KMS-11 (cell line): ENCODE measurements around the gene DHFR.

Experiments used
- H2AFZ ChIP-seq: fragments of 200-600 bp; sonication (generic); 2 replicates; pipeline ENCODE4 v1.6.1; 2016; ENCODE audit warnings: antibody characterized with exemption, mixed run types, low read depth
- H3K27ac ChIP-seq: fragments of 200-600 bp; sonication (generic); 2 replicates; pipeline ENCODE4 v1.6.1; 2016; ENCODE audit warnings: mild to moderate bottlenecking, mixed run types
- H3K27me3 ChIP-seq: fragments of 200-600 bp; sonication (generic); 2 replicates; pipeline ENCODE4 v1.6.1; 2017; ENCODE audit warnings: mild to moderate bottlenecking, low read depth, mixed run types, moderate library complexity; ENCODE audit not compliant: insufficient read depth
- H3K36me3 ChIP-seq: fragments of 200-600 bp; sonication (generic); 2 replicates; pipeline ENCODE4 v1.6.1; 2017; ENCODE audit warnings: mild to moderate bottlenecking, mixed run types; ENCODE audit not compliant: insufficient read depth
- H3K4me1 ChIP-seq: fragments of 200-600 bp; sonication (generic); 2 replicates; pipeline ENCODE4 v1.6.1; 2016; ENCODE audit warnings: mild to moderate bottlenecking, low read depth, mixed run types; ENCODE audit not compliant: poor library complexity, severe bottlenecking
- H3K4me2 ChIP-seq: fragments of 200-600 bp; sonication (generic); 2 replicates; pipeline ENCODE4 v1.7.0; 2016; ENCODE audit warnings: mild to moderate bottlenecking, mixed run types
- H3K4me3 ChIP-seq: fragments of 200-600 bp; sonication (generic); IDR thresholded peaks from 2 replicates; pipeline ENCODE4 v1.6.1; 2017; ENCODE audit warnings: low read depth, low read length, mixed read lengths; ENCODE audit not compliant: insufficient read depth
- H3K79me2 ChIP-seq: fragments of 200-600 bp; sonication (generic); 2 replicates; pipeline ENCODE4 v1.6.1; 2016; ENCODE audit warnings: low read depth, mixed run types; ENCODE audit not compliant: insufficient read depth
- H3K9ac ChIP-seq: fragments of 200-600 bp; sonication (generic); 2 replicates; pipeline ENCODE4 v1.6.1; 2016; ENCODE audit warnings: mild to moderate bottlenecking, mixed run types
- H4K20me1 ChIP-seq: fragments of 200-600 bp; sonication (generic); 2 replicates; pipeline ENCODE4 v1.6.1; 2016; ENCODE audit warnings: mild to moderate bottlenecking, mixed run types; ENCODE audit not compliant: insufficient read depth
- CTCF ChIP-seq: fragments of 200-600 bp; sonication (generic); conservative IDR thresholded peaks from 2 replicates; pipeline ENCODE4 v1.6.1; 2017; ENCODE audit warnings: low read depth, mild to moderate bottlenecking, antibody characterized with exemption, low read length, moderate library complexity, mixed read lengths

Gene DHFR

GRCh38 chr5:80701597-80701996, 46.8 kb upstream of the DHFR start:
- no peak overlapping the region for H3K4me3 ChIP-seq
- H3K79me2 ChIP-seq: no peaks in the 10 kb centered on the region
- H3K27ac ChIP-seq: no peak overlapping the region
- H3K4me1 ChIP-seq: peaks cover 9% of the 10 kb centered on the region
- H4K20me1 ChIP-seq: no peaks in the 10 kb centered on the region
- no peaks in the 10 kb centered on the region for H3K27me3 ChIP-seq
- H2AFZ ChIP-seq: no peak overlapping the region
- no peak overlapping the region for H3K4me2 ChIP-seq
- no peak overlapping the region for H3K9ac ChIP-seq
- no peaks in the 10 kb centered on the region; the same call in 1 of the 2 replicates for H3K36me3 ChIP-seq
- no peak for TF ChIP-seq CTCF

GRCh38 chr5:80698369-80698768, 43.6 kb upstream of the DHFR start:
- no peak overlapping the region for H3K9ac ChIP-seq
- no peak overlapping the region for H3K27ac ChIP-seq
- no peak overlapping the region for H2AFZ ChIP-seq
- no peak overlapping the region for H3K4me3 ChIP-seq
- H4K20me1 ChIP-seq: no peaks in the 10 kb centered on the region
- no peaks in the 10 kb centered on the region for H3K27me3 ChIP-seq
- TF ChIP-seq CTCF: no peak
- H3K79me2 ChIP-seq: no peaks in the 10 kb centered on the region
- H3K36me3 ChIP-seq: no peaks in the 10 kb centered on the region; the same call in 1 of the 2 replicates
- H3K4me2 ChIP-seq: no peak overlapping the region
- no peaks in the 10 kb centered on the region for H3K4me1 ChIP-seq

- Histone ChIP-seq H2AFZ (no peak overlapping the region), H3K9ac (no peak overlapping the region), H3K4me3 (no peak overlapping the region), H3K4me2 (no peak overlapping the region), H3K27me3 (no peaks in the 10 kb centered on the region), H4K20me1 (no peaks in the 10 kb centered on the region), H3K4me1 (no peaks in the 10 kb centered on the region), H3K79me2 (no peaks in the 10 kb centered on the region), H3K27ac (no peak overlapping the region), H3K36me3 (no peaks in the 10 kb centered on the region; the same call in 1 of the 2 replicates)
- TF ChIP-seq CTCF: no peak
These were observed 42.3 kb upstream of the DHFR start for GRCh38 chr5:80697100-80697499.

GRCh38 chr5:80696450-80696849, 41.7 kb upstream of the DHFR start:
- no peak overlapping the region for H2AFZ ChIP-seq
- H3K27ac ChIP-seq: no peak overlapping the region
- H4K20me1 ChIP-seq: no peaks in the 10 kb centered on the region
- no peak for TF ChIP-seq CTCF
- H3K79me2 ChIP-seq: no peaks in the 10 kb centered on the region
- H3K27me3 ChIP-seq: no peaks in the 10 kb centered on the region
- H3K4me2 ChIP-seq: no peak overlapping the region
- no peaks in the 10 kb centered on the region for H3K4me1 ChIP-seq
- no peak overlapping the region for H3K9ac ChIP-seq
- H3K36me3 ChIP-seq: no peaks in the 10 kb centered on the region; the same call in 1 of the 2 replicates
- no peak overlapping the region for H3K4me3 ChIP-seq
